Measurements from ENCODE around the gene NCOA3. TPM values are rescaled to one million over a fixed set of nuclear protein-coding genes. Genes with fewer than 3 reads are reported as not detected.
A peak's percentile ranks its signal among the peaks of the same experiment; 100 is the strongest.

NCOA3 gene
- total and polyA plus RNA-seq, 2 of the 8 experiments (the other 6 are each of a cell fraction or from before 2014, with no cell fraction given): 7.9 to 24.7 TPM

DNA sequence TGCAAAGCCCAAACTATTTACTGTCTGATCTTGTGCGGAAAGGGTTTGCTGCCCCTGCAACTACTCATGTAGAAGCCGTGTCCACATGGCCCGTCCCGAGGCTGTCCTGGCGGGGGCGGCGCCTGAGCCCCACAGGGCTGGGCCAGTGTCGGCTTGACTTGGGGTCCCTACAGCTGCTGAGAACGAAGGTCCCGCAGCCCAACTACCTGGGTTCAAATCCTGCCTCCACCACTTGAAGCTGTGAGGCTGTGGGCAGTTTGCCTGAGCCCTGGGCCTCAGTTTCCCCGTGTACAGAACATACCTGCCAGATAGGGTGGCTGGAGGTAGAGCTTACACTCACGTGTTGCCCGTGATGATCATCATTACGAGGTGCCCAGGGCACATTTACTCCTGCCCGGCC lies 172.5 kb downstream of the NCOA3 start:
- H3K9me3 ChIP-seq (ENCODE audit: insufficient read depth in 2 of 2, low read depth in 1 of 2, low read length in 1 of 2): no peaks in the 10 kb centered on the region
- no peak overlapping the region for H3K14ac ChIP-seq (ENCODE audit: insufficient read length)
- H3K27me3 ChIP-seq (replicated peaks in 1 of 4; ENCODE audit: control insufficient read depth in 3 of 4, extremely low read depth in 1 of 4, insufficient read depth in 3 of 4, low read length in 3 of 4): no peaks in the 10 kb centered on the region
- ChIA-PET CTCF (ENCODE audit: partially characterized antibody) (interaction anchor here (0.7 to 9.7 kb wide), 5 partner anchors 10 to 947 kb away, joined by 4 to 92 read pairs (median 7); no protein-coding TSS in a partner anchor), POLR2A (ENCODE audit: partially characterized antibody) (interaction anchor here (0.6 to 1.2 kb wide), 3 partner anchors 10 to 357 kb away, joined by 3 read pairs; no protein-coding TSS in a partner anchor)
- H4K91ac ChIP-seq (replicated peaks; ENCODE audit: insufficient read length, low read length): no peak overlapping the region
- H4K20me1 ChIP-seq (replicated peaks in 1 of 2; ENCODE audit: control insufficient read depth in 1 of 2, insufficient read depth in 2 of 2, low read length in 2 of 2): peaks cover 0 to 2% of the 10 kb centered on the region in 2 experiments
- H3K27ac ChIP-seq (ENCODE audit: low read depth, low read length): no peak overlapping the region
- no peak overlapping the region for H3K56ac ChIP-seq (replicated peaks; ENCODE audit: insufficient read length, low read depth, low read length)
- no peak overlapping the region for H2BK120ac ChIP-seq (replicated peaks; ENCODE audit: low read depth, low read length)
- H3K4ac ChIP-seq (replicated peaks; ENCODE audit: insufficient read length, low read depth, low read length): no peak overlapping the region
- H3K79me1 ChIP-seq (ENCODE audit: low read depth, low read length): no peaks in the 10 kb centered on the region
- no peak overlapping the region for H2BK12ac ChIP-seq (ENCODE audit: low read depth, low read length)
- FAIRE-seq: no peak
- H4K8ac ChIP-seq (ENCODE audit: extremely low read depth, insufficient read depth, low read length): peak overlapping the region; percentile 11; the same call in 1 of the 2 replicates
- H3K4me1 ChIP-seq (replicated peaks in 1 of 4; ENCODE audit: control insufficient read depth in 3 of 4, insufficient read depth in 4 of 4, low read length in 3 of 4): peaks cover 0 to 7% (median 2%) of the 10 kb centered on the region in 4 experiments; a peak in 5 of 7 replicates
- WGBS, 2 experiments (ENCODE audit: extremely low coverage in 1 of 2, insufficient coverage in 1 of 2, insufficient read length in 1 of 2, insufficient replicate concordance in 2 of 2, low coverage in 1 of 2, low lambda C conversion rate in 2 of 2, missing lambda C conversion rate in 1 of 2): 89% methylated on average over 15 of the region's 15 CpGs; no CpG with 5 or more reads in 1 of the 2 experiments
- no peaks in the 10 kb centered on the region for H3K79me2 ChIP-seq (ENCODE audit: control insufficient read depth in 1 of 2, insufficient read depth in 2 of 2, low read length in 2 of 2)
- no peaks in the 10 kb centered on the region for H3K36me3 ChIP-seq (ENCODE audit: control insufficient read depth in 2 of 4, insufficient read depth in 4 of 4, low read length in 3 of 4)
- no peaks in the 10 kb centered on the region; the same call in 1 of the 2 replicates for H3K23me2 ChIP-seq (ENCODE audit: low read depth, low read length)
- no peak overlapping the region for H4K5ac ChIP-seq (ENCODE audit: insufficient read length, low read depth, low read length)
- H2AK5ac ChIP-seq (ENCODE audit: low read depth, low read length): no peak overlapping the region
- peak overlapping the region; percentile 72; the same call in 1 of the 2 replicates for H2BK15ac ChIP-seq (ENCODE audit: low read length)
- no peak for DNase-seq (ENCODE audit: low read depth in 1 of 2, low spot score in 2 of 2)
- H2AFZ ChIP-seq (ENCODE audit: low read length): no peak overlapping the region
- H3K18ac ChIP-seq (ENCODE audit: extremely low read depth, low read length): no peak overlapping the region
- H2BK5ac ChIP-seq (ENCODE audit: low read depth, low read length): no peak overlapping the region
- H2BK20ac ChIP-seq (ENCODE audit: low read length): no peak overlapping the region
- no peak overlapping the region for H3K23ac ChIP-seq (ENCODE audit: insufficient read length)
- H3K4me3 ChIP-seq (ENCODE audit: extremely low read depth in 1 of 4, insufficient read depth in 2 of 4, low read depth in 3 of 4, low read length in 4 of 4): no peak overlapping the region
- H3K9ac ChIP-seq (replicated peaks in 1 of 4; ENCODE audit: extremely low read depth in 1 of 4, low read depth in 3 of 4, low read length in 3 of 4): no peak overlapping the region
- no peak overlapping the region for H3K4me2 ChIP-seq (ENCODE audit: insufficient read depth in 1 of 2, low read depth in 2 of 2, low read length in 2 of 2)
- TF ChIP-seq ZNF274 (IDR thresholded peaks at IDR 0.05; ENCODE audit: borderline replicate concordance, extremely low read depth, low read length): no peak
- no peak for TF ChIP-seq RFX5 (IDR thresholded peaks at IDR 0.05; ENCODE audit: borderline replicate concordance, low read depth, low read length)
